HepG2 (cell line): Measurements from ENCODE around the gene LLGL1. TPM values are rescaled to one million over a fixed set of nuclear protein-coding genes. Genes with fewer than 3 reads are reported as not detected.

Source experiments
- ADNP ChIP-seq: sonication (generic); formaldehyde crosslinking; IDR thresholded peaks from 2 replicates; pipeline ENCODE4 v1.4.0; 2020; ENCODE audit warnings: missing genetic modification reagents
- DMAP1 ChIP-seq: IDR thresholded peaks from 2 replicates; pipeline ENCODE4 v1.6.1; 2016
- GZF1 ChIP-seq: sonication (generic); formaldehyde crosslinking; IDR thresholded peaks from 2 replicates; pipeline ENCODE4 v1.5.1; 2020; ENCODE audit warnings: mild to moderate bottlenecking, missing genetic modification reagents
- HES4 ChIP-seq: sonication (generic); formaldehyde crosslinking; IDR thresholded peaks from 2 replicates; pipeline ENCODE4 v1.9.0; 2021; ENCODE audit warnings: mild to moderate bottlenecking, missing genetic modification reagents, borderline replicate concordance
- KLF16 ChIP-seq, 2 experiments: sonication (generic) in 1 of 2; formaldehyde crosslinking in 1 of 2; IDR thresholded peaks; 2 replicates each; pipeline versions ENCODE4 v1.6.1 to v1.8.0; 2016 to 2023; ENCODE audit warnings: missing genetic modification reagents in 2 of 2, missing compliant biosample characterization in 1 of 2
- KMT2A ChIP-seq: sonication (generic); formaldehyde crosslinking; IDR thresholded peaks from 2 replicates; pipeline ENCODE4 v1.4.0; 2020; ENCODE audit warnings: missing genetic modification reagents
- MED1 ChIP-seq: sonication (generic); formaldehyde crosslinking; IDR thresholded peaks from 2 replicates; pipeline ENCODE4 v1.4.0; 2020; ENCODE audit warnings: missing genetic modification reagents
- POLR2AphosphoS5 ChIP-seq: IDR thresholded peaks from 2 replicates; pipeline ENCODE4 v1.6.1; 2012; ENCODE audit warnings: low read depth, low read length
- SETDB1 ChIP-seq: sonication (generic); formaldehyde crosslinking; IDR thresholded peaks from 2 replicates; pipeline ENCODE4 v1.5.1; 2020; ENCODE audit warnings: missing genetic modification reagents, mild to moderate bottlenecking, borderline replicate concordance
- SKI ChIP-seq: fragments of 450-650 bp; IDR thresholded peaks from one replicate; pipeline ENCODE4 v1.6.1; 2018; ENCODE audit warnings: mild to moderate bottlenecking; ENCODE audit not compliant: partially characterized antibody
- ZNF441 ChIP-seq: sonication (generic); formaldehyde crosslinking; IDR thresholded peaks from 2 replicates; pipeline ENCODE4 v1.7.0; 2021; ENCODE audit warnings: missing genetic modification reagents, borderline replicate concordance
- ZNF558 ChIP-seq: sonication (generic); formaldehyde crosslinking; IDR thresholded peaks from 2 replicates; pipeline ENCODE4 v1.9.0; 2022; ENCODE audit warnings: mild to moderate bottlenecking, missing genetic modification reagents, borderline replicate concordance
- polyA plus RNA-seq, 8 experiments: library from polyadenylated mRNA; depleted of rRNA in 3 of 8; stranded (reverse) in 7 of 8; unstranded in 1 of 8; fragments of >200 nt; fragmentation: Illumina TruSeq in 4 of 8; extraction: Trizol in 4 of 8; gene quantifications; 2 replicates each; pipeline versions ENCODE4 v1.2.1 to v1.2.3, GENCODE V29; 2011 to 2016; ENCODE audit warnings: low read depth in 4 of 8, missing spikeins in 1 of 8, mixed read lengths in 1 of 8; ENCODE audit not compliant: insufficient read depth in 1 of 8
- total RNA-seq, 5 experiments: library from RNA; depleted of rRNA; stranded (reverse); fragments of >200 nt; fragmentation: Illumina TruSeq; extraction: Trizol; gene quantifications; 2 replicates each; pipeline ENCODE4 v1.2.3, GENCODE V29; 2016; ENCODE audit warnings: low read depth in 1 of 5
- TF ChIP-seq, protein P1 (sequence below): sonication (generic); formaldehyde crosslinking; IDR thresholded peaks from 2 replicates; pipeline ENCODE4 v1.4.0; 2020; ENCODE audit warnings: missing genetic modification reagents
- TF ChIP-seq, protein P2 (sequence below): sonication (generic); formaldehyde crosslinking; IDR thresholded peaks from 2 replicates; pipeline ENCODE4 v1.4.0; 2020; ENCODE audit warnings: mild to moderate bottlenecking, missing genetic modification reagents
- TF ChIP-seq, protein P3 (sequence below): sonication (generic); formaldehyde crosslinking; IDR thresholded peaks from 2 replicates; pipeline ENCODE4 v1.5.0; 2020; ENCODE audit warnings: missing genetic modification reagents, mild to moderate bottlenecking, borderline replicate concordance
- TF ChIP-seq, protein P4 (sequence below): sonication (generic); formaldehyde crosslinking; IDR thresholded peaks from 2 replicates; pipeline ENCODE4 v1.8.0; 2022; ENCODE audit warnings: mild to moderate bottlenecking, missing genetic modification reagents, moderate library complexity
- TF ChIP-seq, protein P5 (sequence below): sonication (generic); formaldehyde crosslinking; IDR thresholded peaks from 2 replicates; pipeline ENCODE4 v1.4.0; 2020; ENCODE audit warnings: missing genetic modification reagents, borderline replicate concordance
- TF ChIP-seq, protein P6 (sequence below): sonication (generic); formaldehyde crosslinking; IDR thresholded peaks from 2 replicates; pipeline ENCODE4 v1.4.0; 2020; ENCODE audit warnings: low read depth, mild to moderate bottlenecking, missing genetic modification reagents

The LLGL1 gene
- total and polyA plus RNA-seq, 2 of the 13 experiments (the other 11 are each of a cell fraction or from before 2014, with no cell fraction given) = 15.0 to 15.3 TPM

DNA sequence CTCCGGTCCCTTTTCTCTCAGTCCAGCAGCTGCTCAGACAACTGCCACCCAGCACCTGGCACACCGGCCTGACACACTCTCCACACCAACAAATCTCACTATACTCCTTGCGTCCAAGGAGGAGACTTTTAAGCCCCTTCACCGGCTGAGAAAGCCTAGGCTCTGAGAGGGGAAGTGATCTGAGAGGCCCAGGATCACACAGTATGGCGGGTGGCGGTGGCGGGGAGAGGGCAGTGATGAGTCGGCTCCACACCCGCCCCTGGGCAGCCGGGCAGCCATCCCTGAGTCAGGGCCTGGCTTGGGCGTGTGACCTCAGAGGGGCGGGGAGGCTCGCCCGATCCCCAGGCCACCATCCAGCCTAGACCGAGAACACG is 32.5 kb downstream of the LLGL1 start (continued):
- 0 out of 2 replicates have a peak, but pooled peaks have one; percentile 22 for TF ChIP-seq POLR2AphosphoS5
- peak in 1 of 2 experiments; percentile 47; a peak in 1 of 4 replicates for TF ChIP-seq KLF16 (CRISPR knock-in tag; IDR thresholded peaks at IDR 0.05)
- 0 out of 2 replicates have a peak, but pooled peaks have one; percentile 26 for TF ChIP-seq MED1
- TF ChIP-seq SKI = no peak
- TF ChIP-seq, protein P1, sequence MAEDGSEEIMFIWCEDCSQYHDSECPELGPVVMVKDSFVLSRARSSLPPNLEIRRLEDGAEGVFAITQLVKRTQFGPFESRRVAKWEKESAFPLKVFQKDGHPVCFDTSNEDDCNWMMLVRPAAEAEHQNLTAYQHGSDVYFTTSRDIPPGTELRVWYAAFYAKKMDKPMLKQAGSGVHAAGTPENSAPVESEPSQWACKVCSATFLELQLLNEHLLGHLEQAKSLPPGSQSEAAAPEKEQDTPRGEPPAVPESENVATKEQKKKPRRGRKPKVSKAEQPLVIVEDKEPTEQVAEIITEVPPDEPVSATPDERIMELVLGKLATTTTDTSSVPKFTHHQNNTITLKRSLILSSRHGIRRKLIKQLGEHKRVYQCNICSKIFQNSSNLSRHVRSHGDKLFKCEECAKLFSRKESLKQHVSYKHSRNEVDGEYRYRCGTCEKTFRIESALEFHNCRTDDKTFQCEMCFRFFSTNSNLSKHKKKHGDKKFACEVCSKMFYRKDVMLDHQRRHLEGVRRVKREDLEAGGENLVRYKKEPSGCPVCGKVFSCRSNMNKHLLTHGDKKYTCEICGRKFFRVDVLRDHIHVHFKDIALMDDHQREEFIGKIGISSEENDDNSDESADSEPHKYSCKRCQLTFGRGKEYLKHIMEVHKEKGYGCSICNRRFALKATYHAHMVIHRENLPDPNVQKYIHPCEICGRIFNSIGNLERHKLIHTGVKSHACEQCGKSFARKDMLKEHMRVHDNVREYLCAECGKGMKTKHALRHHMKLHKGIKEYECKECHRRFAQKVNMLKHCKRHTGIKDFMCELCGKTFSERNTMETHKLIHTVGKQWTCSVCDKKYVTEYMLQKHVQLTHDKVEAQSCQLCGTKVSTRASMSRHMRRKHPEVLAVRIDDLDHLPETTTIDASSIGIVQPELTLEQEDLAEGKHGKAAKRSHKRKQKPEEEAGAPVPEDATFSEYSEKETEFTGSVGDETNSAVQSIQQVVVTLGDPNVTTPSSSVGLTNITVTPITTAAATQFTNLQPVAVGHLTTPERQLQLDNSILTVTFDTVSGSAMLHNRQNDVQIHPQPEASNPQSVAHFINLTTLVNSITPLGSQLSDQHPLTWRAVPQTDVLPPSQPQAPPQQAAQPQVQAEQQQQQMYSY = 0 out of 2 replicates have a peak, but pooled peaks have one; percentile 41
- no peak for TF ChIP-seq SETDB1 (CRISPR knock-in tag)
- TF ChIP-seq, protein P2, sequence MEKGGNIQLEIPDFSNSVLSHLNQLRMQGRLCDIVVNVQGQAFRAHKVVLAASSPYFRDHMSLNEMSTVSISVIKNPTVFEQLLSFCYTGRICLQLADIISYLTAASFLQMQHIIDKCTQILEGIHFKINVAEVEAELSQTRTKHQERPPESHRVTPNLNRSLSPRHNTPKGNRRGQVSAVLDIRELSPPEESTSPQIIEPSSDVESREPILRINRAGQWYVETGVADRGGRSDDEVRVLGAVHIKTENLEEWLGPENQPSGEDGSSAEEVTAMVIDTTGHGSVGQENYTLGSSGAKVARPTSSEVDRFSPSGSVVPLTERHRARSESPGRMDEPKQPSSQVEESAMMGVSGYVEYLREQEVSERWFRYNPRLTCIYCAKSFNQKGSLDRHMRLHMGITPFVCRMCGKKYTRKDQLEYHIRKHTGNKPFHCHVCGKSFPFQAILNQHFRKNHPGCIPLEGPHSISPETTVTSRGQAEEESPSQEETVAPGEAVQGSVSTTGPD = 0 out of 2 replicates have a peak, but pooled peaks have one; percentile 36
- TF ChIP-seq KMT2A = peak; percentile 40; the same call in 1 of the 2 replicates
- peak; percentile 51; the same call in 1 of the 2 replicates for TF ChIP-seq ZNF441 (CRISPR knock-in tag)
- TF ChIP-seq HES4 (CRISPR knock-in tag) = no peak; the same call in 1 of the 2 replicates
- TF ChIP-seq, protein P3, sequence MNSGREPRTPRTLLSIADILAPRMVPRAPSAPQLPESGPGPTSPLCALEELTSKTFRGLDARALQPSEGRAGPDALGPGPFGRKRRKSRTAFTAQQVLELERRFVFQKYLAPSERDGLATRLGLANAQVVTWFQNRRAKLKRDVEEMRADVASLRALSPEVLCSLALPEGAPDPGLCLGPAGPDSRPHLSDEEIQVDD (CRISPR knock-in tag) = no peak
- TF ChIP-seq GZF1 (CRISPR knock-in tag) = no peak
- TF ChIP-seq, protein P4, sequence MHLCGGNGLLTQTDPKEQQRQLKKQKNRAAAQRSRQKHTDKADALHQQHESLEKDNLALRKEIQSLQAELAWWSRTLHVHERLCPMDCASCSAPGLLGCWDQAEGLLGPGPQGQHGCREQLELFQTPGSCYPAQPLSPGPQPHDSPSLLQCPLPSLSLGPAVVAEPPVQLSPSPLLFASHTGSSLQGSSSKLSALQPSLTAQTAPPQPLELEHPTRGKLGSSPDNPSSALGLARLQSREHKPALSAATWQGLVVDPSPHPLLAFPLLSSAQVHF (CRISPR knock-in tag) = no peak
- TF ChIP-seq, protein P5, sequence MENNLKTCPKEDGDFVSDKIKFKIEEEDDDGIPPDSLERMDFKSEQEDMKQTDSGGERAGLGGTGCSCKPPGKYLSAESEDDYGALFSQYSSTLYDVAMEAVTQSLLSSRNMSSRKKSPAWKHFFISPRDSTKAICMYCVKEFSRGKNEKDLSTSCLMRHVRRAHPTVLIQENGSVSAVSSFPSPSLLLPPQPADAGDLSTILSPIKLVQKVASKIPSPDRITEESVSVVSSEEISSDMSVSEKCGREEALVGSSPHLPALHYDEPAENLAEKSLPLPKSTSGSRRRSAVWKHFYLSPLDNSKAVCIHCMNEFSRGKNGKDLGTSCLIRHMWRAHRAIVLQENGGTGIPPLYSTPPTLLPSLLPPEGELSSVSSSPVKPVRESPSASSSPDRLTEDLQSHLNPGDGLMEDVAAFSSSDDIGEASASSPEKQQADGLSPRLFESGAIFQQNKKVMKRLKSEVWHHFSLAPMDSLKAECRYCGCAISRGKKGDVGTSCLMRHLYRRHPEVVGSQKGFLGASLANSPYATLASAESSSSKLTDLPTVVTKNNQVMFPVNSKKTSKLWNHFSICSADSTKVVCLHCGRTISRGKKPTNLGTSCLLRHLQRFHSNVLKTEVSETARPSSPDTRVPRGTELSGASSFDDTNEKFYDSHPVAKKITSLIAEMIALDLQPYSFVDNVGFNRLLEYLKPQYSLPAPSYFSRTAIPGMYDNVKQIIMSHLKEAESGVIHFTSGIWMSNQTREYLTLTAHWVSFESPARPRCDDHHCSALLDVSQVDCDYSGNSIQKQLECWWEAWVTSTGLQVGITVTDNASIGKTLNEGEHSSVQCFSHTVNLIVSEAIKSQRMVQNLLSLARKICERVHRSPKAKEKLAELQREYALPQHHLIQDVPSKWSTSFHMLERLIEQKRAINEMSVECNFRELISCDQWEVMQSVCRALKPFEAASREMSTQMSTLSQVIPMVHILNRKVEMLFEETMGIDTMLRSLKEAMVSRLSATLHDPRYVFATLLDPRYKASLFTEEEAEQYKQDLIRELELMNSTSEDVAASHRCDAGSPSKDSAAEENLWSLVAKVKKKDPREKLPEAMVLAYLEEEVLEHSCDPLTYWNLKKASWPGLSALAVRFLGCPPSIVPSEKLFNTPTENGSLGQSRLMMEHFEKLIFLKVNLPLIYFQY (CRISPR knock-in tag) = no peak
- TF ChIP-seq, protein P6, sequence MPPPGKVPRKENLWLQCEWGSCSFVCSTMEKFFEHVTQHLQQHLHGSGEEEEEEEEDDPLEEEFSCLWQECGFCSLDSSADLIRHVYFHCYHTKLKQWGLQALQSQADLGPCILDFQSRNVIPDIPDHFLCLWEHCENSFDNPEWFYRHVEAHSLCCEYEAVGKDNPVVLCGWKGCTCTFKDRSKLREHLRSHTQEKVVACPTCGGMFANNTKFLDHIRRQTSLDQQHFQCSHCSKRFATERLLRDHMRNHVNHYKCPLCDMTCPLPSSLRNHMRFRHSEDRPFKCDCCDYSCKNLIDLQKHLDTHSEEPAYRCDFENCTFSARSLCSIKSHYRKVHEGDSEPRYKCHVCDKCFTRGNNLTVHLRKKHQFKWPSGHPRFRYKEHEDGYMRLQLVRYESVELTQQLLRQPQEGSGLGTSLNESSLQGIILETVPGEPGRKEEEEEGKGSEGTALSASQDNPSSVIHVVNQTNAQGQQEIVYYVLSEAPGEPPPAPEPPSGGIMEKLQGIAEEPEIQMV = no peak
- TF ChIP-seq DMAP1 (CRISPR knock-in tag) = no peak; the same call in 1 of the 2 replicates
- no peak for TF ChIP-seq ZNF558 (CRISPR knock-in tag)
- no peak for TF ChIP-seq ADNP (CRISPR knock-in tag)
